ENCODE results near the gene CTNNB1.

DNA sequence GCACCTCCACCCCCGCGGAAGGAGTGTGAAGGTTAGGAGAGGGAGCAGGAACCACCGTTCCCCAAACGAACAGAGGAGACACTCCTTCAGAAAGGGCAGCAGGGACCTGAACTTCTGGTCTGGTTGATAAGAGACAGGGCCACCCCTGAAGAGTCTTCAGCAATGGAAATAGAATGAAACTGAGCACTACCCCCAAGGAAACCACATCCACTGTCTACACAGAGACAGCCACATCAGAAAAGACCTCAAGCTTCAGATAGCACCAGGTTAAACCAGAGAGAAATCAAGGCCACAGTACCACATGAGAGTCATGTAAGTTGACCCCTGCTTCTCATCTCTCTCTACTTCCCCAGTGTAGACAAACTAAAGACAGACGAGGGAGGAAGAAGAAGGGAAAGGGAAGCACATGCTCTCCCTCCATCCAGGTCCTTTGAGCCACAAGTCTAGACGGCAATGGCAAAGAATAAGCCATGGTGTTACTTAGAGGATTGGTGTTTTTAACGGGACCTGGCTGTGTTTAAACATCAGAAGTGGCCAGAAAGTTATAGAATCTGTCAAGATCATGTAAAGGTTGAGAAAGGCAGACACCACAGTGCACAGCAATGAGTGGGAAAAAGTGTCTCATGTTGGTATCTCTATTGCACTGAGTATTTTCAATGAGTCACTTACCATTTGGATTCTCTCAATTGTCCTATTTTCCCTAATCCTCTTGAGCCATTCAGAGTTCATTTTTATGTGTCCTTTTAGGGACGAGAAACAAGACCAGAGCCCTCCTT, 31.4 kb upstream of the CTNNB1 start:
- TF ChIP-seq, protein P1, sequence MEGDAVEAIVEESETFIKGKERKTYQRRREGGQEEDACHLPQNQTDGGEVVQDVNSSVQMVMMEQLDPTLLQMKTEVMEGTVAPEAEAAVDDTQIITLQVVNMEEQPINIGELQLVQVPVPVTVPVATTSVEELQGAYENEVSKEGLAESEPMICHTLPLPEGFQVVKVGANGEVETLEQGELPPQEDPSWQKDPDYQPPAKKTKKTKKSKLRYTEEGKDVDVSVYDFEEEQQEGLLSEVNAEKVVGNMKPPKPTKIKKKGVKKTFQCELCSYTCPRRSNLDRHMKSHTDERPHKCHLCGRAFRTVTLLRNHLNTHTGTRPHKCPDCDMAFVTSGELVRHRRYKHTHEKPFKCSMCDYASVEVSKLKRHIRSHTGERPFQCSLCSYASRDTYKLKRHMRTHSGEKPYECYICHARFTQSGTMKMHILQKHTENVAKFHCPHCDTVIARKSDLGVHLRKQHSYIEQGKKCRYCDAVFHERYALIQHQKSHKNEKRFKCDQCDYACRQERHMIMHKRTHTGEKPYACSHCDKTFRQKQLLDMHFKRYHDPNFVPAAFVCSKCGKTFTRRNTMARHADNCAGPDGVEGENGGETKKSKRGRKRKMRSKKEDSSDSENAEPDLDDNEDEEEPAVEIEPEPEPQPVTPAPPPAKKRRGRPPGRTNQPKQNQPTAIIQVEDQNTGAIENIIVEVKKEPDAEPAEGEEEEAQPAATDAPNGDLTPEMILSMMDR (IDR thresholded peaks at IDR 0.05), result no peak
- no peak for TF ChIP-seq TCF7L2 (IDR thresholded peaks at IDR 0.05; ENCODE audit: low read depth, low read length)
